ENCODE data around the gene YIF1B.

GRCh38 chr19:38340927-38341326 is 25.2 kb upstream of the YIF1B start:
- TF ChIP-seq CTCF (IDR thresholded peaks at IDR 0.05; ENCODE audit: low read length): no peak
- no peak for TF ChIP-seq EZH2phosphoT487 (IDR thresholded peaks at IDR 0.05; ENCODE audit: low read length)

Data from MM.1S (cell line).